ENCODE data around the gene CADPS2.

The CADPS2 gene

DNA sequence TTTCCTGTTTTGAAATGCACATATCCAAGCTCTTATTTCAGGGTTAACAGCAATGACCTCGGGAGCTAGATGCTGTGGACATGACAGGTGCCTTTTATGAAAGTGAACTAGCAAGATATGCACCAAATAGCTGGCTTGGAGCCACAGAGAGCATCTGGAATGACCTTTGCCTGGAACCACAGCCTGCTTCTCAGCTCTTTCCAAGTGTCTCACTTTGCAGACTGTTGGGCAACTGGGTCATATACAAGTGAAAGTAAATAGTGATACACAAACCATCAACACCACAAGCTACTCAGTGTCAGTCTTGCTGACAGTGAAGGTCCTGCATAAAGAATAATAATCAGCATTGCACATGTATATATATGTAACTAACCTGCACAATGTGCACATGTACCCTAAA lies 370.9 kb downstream of the CADPS2 start:
- no peak for DNase-seq

DNA sequence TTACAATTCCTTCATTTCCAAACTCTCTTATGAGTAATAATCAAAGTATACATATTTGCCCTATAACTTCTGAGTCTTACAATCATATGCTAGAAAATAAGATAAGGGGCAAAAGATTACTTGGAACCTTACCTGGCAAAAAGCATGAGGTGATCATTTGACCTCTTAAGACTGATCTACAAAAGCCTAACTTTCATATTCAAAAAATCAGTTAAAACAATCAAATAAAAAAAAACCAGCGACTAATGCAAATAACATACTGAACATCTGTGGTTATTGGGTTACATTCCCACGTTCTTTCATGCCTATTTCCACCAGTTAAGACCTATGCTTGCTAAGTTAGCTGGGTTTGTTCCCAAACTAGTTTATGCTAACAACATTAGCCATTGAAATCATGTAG lies 375.0 kb downstream of the CADPS2 start:
- DNase-seq = no peak

- DNase-seq = no peak
Observed at GRCh38 chr7:122507591-122507990, 378.7 kb downstream of the CADPS2 start.

- no peak for DNase-seq
Observed at GRCh38 chr7:122492007-122492406, 394.3 kb downstream of the CADPS2 start.

- no peak for DNase-seq
Observed at GRCh38 chr7:122488241-122488640, 398.0 kb downstream of the CADPS2 start.

- DNase-seq = no peak
Observed at GRCh38 chr7:122487131-122487530, 399.1 kb downstream of the CADPS2 start.

DNA sequence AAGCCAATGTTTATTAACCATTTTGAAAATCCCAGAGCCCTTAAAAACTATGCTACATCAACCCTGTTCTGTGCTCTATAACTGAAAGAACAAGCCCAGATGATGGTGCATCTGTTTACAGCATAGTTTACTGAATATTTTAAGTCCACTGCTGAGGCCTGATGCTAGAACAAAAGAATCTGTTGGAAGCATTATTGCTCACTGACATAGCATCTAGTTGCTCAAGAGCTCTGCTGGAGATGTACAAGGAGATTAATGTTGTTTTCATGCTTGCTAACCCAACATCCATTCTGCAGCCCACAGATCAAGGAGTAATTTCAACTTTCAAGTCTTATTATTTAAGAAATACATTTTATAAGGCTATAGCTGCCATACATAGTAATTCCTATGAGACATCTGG lies 400.4 kb downstream of the CADPS2 start:
- DNase-seq = no peak

DNA sequence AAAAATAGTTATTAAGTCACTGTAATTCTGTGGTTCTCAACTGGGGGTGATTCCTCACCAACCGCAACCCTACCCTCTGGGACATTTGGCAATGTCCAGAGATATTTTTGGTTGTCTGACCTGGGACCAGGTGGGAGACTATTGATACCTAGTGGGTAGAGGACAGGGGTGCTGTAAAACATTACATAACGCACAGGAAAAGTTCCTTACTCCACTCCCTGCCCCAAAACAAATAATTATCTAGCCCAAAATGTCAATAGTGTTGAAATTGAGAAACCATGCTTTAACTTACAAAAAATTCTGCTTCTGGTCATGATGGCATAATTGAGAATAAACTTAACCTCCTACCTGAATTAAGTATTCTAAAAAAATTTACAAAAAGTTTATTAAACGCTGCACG lies 404.0 kb downstream of the CADPS2 start:
- DNase-seq = no peak

DNA sequence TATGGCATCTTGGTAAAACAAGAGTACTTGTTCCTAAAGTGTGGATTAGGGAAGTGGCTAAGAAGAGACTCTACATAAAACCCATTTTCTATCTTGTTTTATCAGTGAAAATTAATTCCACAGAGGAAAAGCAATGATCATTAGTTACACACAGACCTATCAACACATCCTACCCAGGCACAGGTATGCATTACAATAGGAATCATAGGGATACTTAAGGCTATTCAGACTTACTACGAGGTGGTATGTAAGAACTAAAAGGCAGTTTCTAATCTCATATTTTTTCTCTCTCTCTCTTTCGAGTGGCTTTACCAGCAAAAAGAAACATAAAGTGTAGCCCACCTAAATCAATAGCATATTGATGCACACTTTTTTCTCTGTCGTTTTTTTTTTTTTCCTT lies 415.4 kb downstream of the CADPS2 start:
- DNase-seq = no peak

GRCh38 chr7:122468945-122469344 lies 417.3 kb downstream of the CADPS2 start:
- no peak for DNase-seq

DNA sequence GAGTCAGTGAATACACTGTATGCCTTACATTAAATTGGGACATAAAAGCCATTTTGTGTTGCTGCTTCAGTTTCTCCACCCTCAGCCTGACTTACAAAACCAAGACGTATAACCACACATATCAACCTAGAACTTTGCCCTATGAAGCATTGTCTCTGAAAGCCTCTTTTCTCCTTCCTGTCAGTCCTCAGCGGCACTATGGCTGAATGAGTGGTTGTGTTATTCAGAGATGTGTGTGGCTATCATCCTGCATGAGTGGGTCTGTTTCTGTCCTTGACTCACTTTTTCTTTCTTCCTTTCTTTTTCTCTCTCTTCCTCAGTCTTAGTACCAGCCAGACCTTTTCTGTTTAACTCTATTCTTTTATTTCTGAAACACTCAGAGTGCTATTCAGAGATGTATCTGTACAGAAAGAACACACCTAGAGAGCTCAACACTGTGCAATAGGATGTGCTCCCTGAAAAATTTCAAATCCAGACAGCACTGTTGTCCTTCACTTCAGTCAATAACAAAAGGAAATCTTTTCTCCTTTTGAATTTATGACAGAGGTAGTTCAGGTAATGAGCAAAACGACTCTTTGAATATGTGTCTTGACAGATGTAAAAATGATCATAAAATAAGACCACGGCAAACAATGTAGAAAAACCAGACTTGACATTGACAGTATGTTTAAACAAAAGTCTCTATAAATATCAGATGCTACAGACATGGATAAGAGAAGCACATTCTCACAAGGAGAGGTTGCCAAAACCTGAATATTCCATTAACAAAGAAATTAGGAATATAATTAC lies 418.4 kb downstream of the CADPS2 start:
- DNase-seq = no peak

GRCh38 chr7:122465296-122465695 lies 421.0 kb downstream of the CADPS2 start:
- DNase-seq = no peak

DNA sequence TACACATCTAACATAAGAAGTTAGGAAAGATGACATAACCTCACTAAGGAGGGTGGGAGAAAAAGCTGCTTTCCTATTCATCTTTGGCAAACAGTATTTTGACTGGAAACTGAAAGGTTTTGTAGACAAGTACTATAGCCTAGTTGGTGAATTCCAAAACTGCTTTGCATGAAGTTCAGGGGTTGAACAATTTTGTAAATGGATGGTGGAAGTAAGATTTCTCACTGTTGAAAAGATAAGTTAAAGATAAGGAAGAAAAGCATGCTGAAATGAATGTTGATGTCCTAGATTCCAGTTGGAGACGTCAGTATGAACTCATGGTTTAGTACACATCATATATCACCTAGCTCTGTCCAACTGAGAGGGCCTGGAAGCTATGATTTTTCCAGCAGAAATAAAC lies 422.6 kb downstream of the CADPS2 start:
- no peak for DNase-seq

- no peak for DNase-seq
Observed at GRCh38 chr7:122460936-122461335, 425.3 kb downstream of the CADPS2 start.

GRCh38 chr7:122457969-122458368 lies 428.3 kb downstream of the CADPS2 start:
- no peak for DNase-seq

GRCh38 chr7:122457325-122457724 lies 428.9 kb downstream of the CADPS2 start:
- DNase-seq = no peak

DNA sequence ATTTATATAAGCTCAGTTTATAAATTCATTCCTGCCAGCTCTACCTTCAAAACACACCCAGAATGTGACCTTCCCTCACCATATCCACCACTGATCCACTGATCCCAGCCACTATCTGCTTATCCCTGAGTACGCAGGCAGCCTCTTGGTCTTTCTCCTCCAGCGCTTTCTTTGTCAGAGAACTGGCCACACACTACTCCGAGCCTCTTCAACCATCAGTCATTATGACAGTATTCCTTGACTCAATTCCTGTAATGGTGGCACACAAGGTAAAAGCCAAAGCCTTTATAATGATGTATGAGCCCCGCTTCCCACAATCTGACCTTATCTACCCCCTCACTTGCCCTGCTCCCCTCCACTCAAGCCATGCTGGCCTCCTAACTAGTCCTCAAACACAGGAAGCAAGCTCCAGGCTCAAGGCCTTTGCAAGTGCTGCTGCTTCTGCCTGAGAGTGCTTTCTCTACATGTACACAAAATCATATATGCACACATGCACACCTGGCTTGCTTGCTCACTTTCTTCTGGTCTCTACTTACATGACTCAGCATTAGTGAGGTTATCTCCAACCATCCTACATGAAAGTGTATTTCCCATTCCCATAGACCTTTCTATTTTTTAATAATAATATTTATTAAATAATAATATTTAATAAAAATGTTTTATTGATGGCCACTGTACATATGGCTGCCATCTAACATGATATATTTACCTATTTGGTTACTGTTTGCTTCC lies 431.3 kb downstream of the CADPS2 start:
- no peak for DNase-seq

DNA sequence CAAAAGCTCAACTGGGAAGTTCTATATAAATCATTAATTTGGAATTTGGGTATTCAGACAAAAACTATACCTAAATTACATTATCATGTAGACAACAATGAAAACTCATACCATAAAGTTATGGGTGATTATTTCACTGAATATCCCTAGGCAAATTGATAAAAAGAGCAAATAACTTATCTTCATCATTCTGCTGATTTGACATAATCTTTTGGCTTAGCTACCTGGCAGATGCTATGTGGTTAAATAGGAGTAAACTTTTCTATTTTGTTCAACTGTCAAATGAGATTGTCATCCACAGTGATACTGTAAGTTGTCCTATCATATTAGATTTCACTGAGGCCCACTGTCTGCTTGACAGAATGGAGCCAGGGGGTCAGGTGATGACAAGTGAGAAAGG lies 432.8 kb downstream of the CADPS2 start:
- DNase-seq = no peak

DNA sequence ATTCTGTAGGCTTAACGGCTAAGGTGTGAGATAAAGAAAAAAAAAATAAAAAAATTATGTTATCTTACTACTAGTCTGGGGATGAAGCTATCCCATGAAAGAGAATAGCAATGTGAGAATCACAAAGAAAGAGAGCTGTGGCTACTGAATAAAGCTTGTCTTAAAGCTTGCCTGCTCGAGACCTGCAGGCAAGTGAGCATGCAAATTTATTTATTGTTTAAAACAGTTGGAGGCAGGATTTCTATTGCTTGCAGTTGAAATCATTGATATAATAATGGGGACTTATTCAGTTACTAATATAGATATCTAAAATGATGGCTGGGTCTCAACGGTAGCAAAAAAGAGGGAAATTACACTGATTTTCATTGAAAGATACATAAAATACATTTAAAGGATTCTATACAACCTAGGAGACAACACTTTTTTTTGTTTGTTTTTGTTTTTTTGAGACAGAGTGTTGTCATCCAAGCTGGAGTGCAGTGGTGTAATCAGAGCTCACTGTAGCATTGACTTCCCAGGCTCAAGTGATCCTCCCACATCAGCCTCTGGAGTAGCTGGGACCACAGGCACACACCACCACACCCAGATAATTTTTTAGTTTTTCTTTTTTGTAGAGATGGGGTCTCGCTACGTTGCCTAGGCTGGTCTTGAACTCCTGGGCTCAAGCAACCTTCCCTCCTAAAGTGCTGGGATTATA lies 437.2 kb downstream of the CADPS2 start:
- DNase-seq = no peak

DNA sequence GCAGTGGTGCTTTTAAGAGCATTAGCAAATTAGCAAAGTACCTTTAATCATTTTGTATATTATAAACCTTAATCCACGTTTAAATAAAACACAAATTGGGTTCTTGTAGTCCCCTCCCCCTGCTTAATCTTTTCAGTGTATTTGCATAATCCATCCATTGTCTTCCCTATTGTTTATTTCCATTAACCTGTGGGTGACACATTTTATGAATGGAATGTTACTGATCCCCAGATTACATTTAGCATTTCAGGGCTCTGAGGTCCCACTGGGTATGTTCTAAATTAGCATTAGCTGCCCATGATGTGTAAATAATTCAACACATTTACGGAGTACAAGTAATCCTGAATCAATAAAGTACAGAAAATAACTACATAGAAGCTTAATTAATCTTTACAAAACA lies 443.3 kb downstream of the CADPS2 start:
- DNase-seq = no peak

DNA sequence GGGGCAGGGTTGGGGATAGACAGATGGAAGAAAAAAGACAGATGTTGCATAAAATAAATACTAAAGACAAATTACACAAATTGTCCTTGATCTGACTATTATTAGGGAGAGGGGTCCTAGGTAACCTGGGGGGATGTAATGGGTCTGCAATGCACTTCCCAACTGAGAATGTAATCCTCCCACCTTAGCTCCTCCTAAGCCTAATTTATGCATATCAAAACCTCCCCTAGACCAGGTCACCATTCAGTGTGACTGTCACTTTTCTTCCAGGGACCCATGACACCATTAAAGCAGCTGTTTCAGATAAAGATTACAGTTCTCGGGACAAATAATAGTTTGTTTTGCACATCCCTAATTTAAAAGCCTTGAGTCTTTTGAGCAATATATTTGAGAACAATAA lies 447.8 kb downstream of the CADPS2 start:
- no peak for DNase-seq

DNA sequence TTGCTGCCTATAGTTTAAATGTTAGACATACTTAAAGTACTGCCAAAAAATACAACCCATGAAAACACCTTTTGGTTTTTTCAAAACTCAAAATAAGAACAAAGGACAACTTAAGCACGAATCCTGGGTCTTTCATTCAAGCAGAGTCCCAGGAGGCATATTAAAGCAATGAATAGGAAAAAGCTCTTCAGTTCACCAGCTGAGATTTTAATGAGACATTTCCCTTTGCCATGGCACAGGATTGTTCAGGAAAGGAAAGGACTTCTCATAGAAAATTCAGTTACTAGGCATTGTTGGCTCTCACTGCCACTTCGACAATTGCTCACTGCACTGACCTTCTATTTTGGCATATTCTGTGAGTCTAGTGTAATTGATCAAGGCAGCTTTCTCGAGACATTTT lies 448.3 kb downstream of the CADPS2 start:
- peak; percentile 73 for DNase-seq

- DNase-seq = no peak
Observed at GRCh38 chr7:122433765-122434164, 452.5 kb downstream of the CADPS2 start.

- no peak for DNase-seq
Observed at GRCh38 chr7:122430710-122431109, 455.6 kb downstream of the CADPS2 start.

Data from NCI-H345 (cell line).